ENCODE data around the gene CASP9.
"Not testable (repeated sequence)": the region's sequence is repeated elsewhere in the genome, so short reads cannot be mapped to it uniquely, and the experiment has no call there.

The CASP9 gene

DNA sequence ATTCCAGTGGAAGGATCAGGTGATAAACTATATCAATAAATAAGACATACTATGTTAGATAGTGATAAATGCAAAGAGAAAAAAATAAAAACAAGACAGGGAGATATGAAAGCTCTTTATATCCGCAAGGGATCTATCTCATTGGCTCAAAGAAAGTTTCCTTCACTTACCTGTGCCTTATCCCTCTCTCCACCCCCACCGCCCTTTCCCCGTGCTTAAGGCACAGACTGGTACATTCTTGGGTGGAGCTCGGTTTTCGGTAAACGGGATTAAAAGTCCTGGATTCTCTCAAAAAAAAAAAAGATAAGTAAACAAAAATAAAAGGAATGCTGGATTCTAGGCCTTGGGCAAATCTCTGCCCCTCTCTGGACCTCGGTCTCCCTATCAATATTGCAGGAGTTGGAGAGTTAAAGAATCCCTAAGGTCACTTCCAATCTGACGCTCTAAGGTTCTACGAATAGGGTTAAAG, 2.0 kb upstream of the CASP9 start:
- DNase-seq (ENCODE audit: low read depth in 2 of 2) = no peak

DNA sequence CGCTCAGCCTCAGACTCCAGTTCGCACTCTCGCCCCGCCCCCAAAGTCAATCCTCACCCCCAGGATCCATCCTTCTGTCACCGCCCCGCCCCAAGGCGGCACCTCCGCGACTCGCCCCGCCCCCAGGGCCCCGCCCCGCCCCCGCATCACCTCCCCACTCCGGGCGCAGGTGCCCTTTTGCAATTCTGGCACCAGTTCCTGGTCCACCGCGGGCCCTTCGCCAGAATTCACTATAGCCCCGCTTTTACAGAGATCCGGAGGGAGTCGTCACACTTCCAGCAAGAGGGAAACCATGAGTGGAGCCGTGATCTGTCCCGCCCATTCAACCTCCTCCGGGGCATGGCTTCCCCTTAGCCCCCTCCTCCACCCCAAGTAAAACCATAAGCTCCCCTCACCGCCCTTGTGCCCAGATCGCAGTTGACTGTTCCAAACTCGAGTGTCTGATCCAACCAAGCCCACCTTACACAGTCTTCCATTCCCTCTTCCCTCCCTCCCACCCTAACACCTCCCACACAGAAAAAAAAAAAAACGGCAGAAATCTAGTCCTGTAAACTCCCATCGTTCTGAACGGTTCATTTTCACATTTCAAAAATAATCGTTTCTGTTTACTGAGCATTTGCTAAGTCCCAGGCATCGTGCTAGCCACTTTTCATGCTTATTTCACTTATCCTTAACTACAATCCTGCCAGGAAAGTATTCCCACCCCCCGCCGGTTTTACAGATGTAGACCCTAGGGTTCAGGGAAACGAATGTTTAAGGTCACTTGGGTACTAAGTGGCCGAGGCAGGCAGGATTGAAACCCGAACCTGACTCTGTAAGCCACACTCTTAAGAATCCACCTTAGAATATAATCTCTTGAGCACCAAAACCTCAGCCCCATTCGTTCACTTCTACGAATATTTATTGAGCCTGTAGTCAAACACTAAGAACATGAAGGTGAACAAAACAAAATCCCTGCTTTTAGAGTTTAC, 1.3 kb upstream of the CASP9 start:
- DNase-seq (ENCODE audit: low read depth in 2 of 2) = no peak

DNA sequence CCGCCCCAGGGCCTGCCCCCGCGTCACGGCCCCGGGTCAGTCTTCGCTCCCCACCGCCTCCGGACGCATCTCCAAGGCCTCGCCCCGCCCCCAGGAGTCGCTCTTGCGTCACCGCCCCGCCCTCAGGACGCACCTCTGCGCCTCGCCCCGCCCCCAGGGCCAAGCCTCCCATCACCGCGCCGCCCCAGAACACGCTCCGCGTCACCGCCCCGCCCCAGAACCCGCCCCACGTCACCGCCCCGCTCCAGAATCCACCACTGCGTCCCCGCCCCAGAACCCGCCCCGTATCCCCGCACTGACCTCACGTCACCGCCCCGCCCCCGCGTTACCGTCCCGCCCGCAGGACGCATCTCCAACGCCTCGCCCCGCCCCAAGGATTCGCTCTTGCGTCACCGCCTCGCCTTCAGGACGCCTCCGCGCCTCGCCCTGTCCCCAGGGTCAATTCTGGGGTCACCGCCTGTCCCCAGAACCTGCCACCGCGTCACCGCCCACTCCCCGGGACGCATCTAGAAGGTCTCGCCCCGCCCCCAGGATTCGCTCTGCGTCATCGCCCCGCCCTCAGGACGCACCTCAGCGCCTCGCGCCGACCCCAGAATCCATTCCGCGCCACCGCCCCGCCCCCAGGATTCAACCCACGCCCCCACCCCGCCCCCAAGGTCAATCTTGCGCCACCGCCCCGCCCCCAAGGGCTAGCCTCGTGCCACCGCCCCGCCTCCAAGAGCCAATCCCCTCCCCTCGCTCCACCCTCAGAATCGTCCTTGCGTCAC, 451 bp upstream of the CASP9 start:
- peak; percentile 100 for DNase-seq (ENCODE audit: low read depth in 2 of 2)

DNA sequence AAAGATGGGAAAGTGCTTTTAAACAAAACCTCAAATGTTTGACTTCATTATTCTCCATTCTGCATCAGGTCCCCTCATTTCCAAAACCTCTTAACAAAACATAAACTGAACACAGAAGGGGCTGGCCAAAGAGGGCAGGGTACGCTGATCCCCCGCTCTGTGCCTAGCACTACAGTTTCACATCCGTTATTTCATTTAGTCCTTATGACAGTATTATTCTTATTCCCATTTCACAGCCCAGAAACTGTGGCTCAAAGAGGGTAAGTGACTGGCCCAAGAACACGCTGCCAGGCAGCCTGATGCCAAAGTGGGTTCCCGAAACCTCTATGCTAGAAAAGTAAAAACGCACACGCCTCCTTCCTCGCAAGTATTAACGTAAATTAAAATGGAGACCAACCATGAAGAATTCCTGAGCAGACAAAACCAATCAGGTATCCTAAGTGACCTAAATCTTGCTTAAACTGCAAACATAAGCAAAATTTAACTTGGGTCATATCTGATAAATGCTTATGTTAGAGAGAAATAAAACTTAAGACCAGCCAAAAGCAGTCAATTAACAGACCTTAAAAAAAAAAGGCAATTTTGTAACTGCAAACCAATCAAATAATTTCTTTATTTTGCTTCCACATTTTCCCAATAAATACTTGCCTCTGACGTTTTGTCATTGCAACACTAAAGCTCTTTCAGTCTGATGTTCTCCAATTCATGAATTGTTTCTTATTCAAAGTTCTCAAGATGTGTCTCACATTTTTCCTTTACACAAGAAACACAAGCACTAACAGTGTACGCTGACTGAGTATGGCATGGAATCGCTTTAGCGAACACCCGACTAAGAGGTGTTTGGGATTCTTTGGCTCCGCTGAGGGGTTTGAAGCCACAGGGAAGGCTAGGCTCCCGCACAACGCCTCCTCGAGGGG, 653 bp downstream of the CASP9 start:
- no peak for DNase-seq (ENCODE audit: low read depth in 2 of 2)

DNA sequence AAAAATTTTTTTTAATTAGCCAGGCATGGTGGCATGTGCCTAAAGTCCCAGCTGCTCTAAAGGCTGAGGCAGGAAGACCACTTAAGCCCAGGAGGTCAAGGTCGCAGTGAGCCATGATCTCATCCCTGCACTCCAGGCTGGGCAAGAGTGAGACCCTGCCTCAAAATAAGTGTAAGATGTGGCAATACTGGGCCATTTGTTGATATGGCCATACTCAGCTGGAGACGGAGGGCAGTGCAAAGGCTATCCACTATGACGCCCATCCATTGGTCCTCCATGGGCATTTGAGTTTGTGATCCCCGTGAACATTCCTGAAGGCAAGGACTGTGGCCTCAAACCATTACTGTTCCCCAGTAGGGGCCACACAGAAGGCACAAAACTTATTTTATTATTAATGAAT, 1.5 kb downstream of the CASP9 start:
- DNase-seq (ENCODE audit: low read depth in 2 of 2) = no peak

DNA sequence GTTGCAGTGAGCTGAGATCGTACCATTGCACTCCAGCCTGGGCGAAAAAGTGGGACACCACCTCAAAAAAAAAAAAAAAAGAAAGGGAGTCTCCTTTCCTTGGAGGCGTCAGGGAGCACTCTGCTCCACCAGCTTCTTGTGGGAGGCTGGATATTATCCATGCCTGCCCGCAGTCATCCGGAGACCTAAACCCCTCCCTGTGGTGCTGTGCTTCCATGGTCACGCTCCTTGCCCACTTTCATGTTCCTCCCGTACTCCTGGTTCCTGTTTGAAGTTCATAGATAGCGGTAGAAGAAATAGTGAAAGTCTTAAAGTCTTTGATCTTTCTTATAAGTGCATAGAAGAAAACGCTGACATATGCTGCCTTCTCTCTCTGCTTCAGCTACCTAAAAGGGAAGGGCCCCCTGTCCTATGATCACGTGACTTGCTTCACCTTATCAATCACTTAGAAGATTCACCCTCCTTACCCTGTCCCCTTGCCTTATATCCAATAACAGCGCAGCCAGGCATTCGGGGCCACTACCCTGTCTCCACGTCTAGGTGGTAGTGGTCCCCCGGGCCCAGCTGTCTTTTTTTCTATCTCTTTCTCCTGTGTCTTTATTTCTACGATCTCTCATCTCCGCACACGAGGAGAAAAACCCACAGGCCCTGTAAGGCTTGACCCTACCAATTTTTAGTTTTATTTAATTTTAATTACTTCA, 2.7 kb downstream of the CASP9 start:
- not testable (repeated sequence) for DNase-seq (ENCODE audit: low read depth in 2 of 2)

DNA sequence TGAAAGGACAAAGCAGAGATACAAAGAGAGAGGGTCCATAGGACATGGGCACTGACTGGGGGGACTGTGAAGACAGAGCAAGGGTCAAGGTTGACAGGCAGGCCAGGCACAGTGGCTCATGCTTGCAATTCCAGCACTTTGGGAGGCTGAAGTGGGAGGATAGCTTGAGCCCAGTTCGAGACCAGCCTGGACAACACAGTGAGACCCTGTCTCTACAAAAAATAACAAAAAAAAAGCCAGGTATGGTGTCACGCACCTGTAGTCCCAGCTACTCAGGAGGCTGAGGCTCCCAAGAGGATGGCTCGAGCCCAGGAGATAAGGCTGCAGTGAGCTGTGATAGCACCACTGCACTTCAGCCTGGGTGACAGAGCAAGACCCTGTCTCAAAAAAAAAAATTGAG, 4.4 kb downstream of the CASP9 start:
- DNase-seq (ENCODE audit: low read depth in 2 of 2) = no peak

DNA sequence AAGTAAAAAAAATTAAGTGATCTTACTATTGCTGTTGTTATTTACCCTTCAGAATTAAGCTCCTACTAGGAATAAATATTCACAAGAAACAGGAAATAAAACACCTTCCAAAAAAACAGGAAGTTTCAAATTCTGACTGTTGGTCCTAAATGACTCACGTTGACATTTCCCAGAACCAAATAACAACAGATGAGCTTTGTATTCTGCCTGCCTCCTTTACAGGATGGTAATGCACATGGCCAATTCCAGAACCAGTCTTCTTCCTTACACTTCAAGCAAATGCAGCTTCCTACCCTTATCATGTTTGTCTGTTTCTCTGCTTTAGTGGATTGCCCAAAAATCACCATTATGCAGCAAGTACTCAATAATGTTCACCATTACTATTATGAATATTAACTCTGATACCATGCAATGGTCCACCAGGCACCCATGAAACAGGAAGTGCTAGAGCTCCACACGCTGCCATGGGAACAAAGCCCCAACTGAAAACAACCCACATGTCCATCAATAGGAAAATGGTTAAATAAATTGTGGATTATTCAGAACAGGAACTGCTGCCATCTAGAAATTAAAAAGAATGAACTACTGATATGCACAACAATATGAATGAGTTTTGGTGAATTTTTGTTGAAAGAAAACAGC, 8.9 kb downstream of the CASP9 start:
- DNase-seq (ENCODE audit: low read depth in 2 of 2) = no peak

DNA sequence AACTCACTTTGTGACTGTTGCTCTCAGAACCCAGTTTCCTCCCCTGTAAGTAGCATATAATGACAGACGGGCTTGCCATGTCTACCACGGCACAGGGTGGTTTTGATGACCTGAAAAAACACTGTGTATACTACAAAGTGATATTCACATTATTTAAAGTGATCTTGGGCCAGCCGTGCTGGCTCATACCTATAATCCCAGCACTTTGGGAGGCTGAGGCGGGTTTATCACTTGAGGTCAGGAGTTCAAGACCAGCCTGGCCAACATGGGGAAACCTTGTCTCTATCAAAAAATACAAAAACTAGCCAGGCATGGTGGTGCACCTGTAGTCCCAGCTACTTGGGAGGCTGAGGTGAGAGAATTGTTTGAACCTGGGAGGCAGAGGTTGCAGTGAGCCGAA, 9.5 kb downstream of the CASP9 start:
- DNase-seq (ENCODE audit: low read depth in 2 of 2) = not testable (repeated sequence)

DNA sequence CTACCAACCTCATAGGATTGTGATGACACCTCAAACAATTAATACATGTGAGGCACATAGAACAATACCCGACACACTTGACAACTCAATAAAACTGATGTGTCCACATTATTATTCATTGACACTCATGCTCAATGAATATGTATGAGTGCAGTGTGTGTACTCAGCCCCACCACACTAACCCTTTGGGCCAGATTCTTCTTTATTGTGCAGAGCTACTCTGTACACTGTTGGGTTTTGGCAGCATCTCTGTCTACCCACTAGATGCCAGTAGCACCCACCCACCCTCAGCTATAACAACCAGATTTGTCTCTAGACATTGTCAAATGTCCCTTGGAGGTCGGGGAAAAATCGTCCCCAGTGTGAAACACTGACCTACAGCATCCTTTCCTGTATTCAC, 10.1 kb downstream of the CASP9 start:
- no peak for DNase-seq (ENCODE audit: low read depth in 2 of 2)

DNA sequence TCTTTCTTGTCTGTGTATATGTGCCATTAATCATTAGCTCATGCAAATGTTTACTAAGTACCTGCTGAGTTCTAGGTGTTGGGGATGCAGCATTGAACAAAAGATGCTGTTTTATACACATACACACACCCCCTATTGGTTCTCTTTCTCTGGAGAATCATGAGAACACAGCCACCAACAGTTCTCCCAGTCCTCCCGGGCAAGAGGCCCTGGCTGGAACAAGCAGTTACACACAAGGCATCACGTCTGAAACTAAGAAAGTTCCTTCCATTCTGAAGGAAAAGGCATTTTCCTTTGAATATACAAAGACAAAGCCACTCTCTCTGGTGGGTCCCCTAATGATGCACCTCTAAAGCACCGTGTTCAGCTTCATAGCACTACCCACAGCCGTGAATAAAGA, 10.8 kb downstream of the CASP9 start:
- no peak for DNase-seq (ENCODE audit: low read depth in 2 of 2)

DNA sequence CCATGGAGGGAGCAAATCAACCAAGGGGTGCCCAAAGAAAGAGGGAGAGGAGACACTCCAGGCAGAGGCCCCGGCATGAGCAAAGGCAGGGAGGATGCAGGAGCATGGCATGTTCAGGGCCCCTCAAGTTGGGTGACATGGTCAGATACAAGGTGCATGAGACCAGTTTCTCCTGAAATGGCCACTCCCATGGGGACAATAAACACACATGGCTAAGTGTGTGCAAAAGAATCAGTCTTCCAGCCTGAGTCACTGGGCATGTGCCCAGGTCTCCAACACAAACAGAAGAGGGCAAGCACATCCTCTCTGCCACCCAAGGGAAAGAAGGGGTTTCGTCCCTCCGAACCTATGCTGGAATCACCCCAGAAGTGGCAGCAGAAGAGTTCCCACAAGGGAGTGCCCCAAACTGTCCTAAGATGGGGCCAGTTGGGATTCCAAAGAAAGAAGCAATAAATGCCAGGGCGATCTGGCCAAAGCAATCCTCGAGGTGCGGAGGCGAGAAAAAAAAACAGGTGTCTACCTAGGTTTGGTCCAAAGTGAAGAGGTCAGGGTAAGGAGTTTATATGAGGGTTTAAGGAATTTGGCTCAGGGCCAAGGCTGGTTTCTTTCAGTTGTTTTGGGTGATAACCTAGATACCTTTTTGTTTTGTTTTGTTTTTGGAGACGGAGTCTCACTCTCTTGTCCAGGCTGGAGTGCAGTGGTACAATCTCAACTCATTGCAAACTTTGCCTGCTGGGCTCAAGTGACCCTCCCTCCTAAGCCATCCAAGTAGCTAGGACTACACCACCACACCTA, 13.2 kb downstream of the CASP9 start:
- no peak for DNase-seq (ENCODE audit: low read depth in 2 of 2)

DNA sequence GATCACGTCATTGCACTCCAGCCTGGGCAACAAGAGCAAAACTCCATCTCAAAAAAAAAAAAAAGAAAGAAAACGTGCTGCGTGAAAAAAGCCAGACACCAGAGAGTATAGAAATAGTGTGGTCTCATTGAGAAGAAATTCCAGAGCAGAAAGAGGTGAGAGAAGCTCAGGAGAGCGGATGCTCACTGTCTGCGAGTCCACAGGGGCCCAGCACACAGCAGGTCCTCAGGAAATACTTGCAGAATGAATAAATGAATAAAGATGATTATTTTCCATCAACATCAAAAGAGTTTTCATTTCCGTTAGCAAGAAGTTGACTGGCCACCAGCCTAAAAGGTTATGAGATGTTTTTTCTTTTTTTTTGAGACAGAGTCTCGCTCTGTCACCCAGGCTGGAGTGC, 14.4 kb downstream of the CASP9 start:
- DNase-seq (ENCODE audit: low read depth in 2 of 2) = no peak

DNA sequence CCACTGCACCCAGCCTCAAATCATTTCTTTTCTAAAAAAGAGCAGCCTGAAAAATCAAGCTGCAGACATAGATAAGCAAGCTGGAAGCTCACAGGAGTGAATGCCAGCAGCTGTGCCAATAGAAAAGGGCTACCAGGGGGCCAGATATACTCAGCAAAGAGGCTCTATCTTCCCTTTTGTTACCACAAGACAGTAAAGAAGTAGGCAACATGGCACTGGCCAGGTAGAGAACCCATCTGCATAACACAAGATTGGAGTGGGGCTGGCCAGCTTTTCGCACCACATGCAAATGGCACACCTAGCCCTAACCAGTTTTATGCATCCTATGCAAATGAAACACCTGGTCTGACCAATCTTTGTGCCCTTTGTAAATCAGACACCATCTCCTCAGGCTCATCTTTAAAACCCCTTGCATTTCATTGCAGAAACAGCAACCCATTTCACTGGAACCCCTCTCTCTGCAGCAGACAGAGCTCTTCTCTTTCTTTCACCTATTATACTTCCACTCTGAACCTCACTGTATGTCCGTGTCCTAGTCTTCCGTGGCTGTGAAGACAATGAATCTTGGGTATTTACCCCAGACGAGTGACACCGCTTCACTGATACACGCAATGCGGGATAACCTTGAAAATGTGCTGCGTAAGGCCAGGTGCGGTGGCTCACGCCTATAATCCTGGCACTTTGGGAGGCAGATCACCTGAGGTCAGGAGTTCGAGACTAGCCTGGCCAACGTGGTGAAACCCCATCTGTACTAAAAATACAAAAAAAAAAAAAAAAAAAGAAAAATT, 15.1 kb downstream of the CASP9 start:
- DNase-seq (ENCODE audit: low read depth in 2 of 2) = no peak

DNA sequence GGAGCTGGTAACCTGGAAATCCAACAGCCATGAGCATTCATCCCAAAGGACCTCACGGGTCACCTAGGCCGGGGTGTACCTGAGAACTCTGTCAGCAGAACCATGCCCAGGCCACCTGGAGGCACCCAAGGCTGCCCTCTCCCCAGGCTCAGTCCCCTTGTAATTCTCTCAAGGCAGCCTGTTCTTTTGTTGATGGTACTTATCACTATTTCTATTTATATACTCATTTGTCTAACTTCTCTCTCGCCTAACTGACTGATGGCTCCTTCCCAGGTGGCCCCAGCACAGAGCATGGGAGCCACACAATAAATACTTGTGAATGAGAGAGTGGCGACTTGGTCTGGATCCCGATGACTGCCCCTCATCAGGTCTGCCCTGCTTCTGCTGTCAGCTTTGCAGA, 16.7 kb downstream of the CASP9 start:
- no peak for DNase-seq (ENCODE audit: low read depth in 2 of 2)

DNA sequence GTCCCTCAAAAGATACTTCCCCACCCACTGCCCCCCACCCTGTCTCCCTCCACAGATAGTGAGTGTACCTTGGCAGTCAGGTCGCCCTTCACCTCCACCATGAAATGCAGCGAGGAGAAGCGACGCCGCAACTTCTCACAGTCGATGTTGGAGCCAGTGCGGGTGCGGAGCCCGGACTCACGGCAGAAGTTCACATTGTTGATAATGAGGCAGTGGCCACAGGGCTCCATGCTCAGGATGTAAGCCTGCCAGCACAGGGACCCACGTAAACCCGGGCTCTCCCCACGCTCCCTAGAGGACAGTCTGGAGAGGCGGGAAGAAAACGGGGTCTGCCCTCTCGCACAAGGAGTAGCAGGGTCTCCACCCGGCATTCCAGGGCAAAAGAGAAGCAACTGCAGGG, 17.2 kb downstream of the CASP9 start:
- no peak for DNase-seq (ENCODE audit: low read depth in 2 of 2)

DNA sequence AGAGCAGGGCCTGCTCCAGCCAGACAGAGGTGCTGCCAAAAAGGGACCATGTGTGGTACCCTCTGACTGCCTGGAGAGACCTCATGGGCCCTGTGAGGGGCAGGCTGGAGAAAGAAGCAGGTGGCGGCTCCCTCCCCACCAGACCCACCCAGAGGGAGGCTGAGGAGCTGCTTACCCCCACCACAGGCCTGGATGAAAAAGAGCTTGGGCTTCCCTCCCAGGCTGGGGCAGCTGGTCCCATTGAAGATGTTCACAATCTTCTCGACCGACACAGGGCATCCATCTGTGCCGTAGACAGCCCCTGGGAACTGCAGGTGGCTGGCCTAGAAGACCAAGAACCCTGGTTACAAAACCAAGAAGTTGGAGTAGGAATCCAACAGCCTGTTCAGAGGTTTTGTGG, 19.6 kb downstream of the CASP9 start:
- no peak for DNase-seq (ENCODE audit: low read depth in 2 of 2)

DNA sequence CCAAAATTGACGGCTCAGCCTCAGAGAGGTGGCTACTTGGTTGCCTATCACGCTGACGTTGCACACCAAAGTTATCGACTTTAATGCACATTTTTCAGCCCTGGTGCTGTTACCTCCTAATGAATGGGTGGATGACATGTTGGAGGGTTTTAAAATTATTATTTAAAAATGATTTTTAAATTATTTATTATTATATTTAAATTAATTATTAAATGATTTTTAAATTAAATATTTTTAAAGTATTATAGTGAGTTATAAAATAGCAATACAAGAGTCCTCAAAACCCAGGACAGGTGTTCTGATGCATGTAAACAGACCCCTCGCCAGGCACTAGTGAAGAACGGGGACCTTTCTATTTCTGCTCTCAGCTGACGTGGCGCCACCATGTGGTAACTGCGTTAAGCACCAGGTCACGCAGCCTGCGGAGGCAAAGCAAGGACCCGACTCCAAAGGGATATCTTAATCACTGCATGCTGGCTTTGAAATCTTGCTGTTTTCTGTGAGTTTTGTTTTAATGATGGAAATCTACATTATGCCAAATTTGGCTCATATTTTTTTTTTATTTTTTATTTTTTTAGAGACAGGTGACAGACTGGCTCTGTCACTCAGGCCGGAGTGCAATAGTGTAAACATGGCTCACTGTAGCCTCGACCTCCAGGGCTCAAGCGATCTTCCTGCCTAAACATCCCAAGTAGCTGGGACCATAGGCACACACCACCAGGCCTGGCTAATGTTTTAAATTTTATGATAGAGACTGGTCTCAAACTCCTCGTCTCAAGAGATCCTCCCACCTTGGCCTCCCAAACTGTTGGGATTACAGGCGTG, 22.6 kb downstream of the CASP9 start:
- peak; percentile 34 to 56 for DNase-seq (ENCODE audit: low read depth in 2 of 2)

Measured in stimulated activated CD4-positive, alpha-beta T cell treated with anti-CD3 and anti-CD28 coated beads, Interleukin-15, amount 100 ng/mL, for 48 hours (primary cell).